ENCODE data around the gene FUS. TPM values are rescaled to one million over a fixed set of nuclear protein-coding genes. Genes with fewer than 3 reads are reported as not detected.

FUS gene
- 10 to 100 TPM; 48.6 to 87.5 TPM for total RNA-seq

DNA sequence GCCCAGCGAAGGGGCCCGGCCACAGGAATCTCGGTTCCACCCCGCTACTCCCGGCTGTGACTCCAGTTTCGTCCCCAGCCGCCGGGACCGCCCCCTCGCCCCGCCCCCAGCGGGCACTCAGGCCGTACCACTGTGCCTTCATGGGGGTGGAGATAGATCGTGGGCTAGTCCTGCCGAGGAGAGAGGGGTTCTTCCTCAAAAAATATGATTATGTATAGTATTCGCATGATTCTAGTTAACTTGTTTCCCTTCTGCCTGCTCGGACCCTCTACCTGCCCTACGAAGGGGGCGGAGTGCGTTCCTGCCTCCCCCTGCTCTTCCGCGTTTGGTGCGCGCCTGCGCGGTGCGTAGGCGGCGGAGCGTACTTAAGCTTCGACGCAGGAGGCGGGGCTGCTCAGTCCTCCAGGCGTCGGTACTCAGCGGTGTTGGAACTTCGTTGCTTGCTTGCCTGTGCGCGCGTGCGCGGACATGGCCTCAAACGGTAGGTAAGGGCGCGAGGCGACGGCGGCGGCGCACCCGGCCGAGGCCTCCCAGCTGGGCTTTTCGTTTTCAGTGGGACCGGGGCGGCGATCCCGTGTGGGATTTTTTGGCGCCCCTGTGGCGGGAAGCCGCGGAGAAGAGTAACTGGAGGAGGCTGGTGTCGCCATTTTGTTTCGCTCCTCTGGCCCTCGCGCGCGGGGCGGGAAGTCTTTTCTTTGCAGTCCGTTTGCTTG lies at the start of gene FUS:
FUS (plus strand) TSS at position 393 of the 713 bp plus-strand sequence; CDS start at position 469, 76 bp downstream.
- WGBS = under 1% methylated on average over 68 of the region's 69 CpGs
- Histone ChIP-seq H3K27ac (peak within 1 kb of the TSS; percentile 98), H3K4me1 (replicated peaks) (peaks cover 18% of the 10 kb centered on the region), H3K9me3 (no peaks in the 10 kb centered on the region), H3K4me3 (peak within 1 kb of the TSS; percentile 95 to 99), H3K36me3 (no peaks in the 10 kb centered on the region), H3K27me3 (replicated peaks; ENCODE audit: insufficient read depth) (no peaks in the 10 kb centered on the region)
- peak; percentile 91 for TF ChIP-seq POLR2A (IDR thresholded peaks at IDR 0.05)
- peak; percentile 97 for TF ChIP-seq POLR2AphosphoS5 (IDR thresholded peaks at IDR 0.05)
- TF ChIP-seq, protein P1, sequence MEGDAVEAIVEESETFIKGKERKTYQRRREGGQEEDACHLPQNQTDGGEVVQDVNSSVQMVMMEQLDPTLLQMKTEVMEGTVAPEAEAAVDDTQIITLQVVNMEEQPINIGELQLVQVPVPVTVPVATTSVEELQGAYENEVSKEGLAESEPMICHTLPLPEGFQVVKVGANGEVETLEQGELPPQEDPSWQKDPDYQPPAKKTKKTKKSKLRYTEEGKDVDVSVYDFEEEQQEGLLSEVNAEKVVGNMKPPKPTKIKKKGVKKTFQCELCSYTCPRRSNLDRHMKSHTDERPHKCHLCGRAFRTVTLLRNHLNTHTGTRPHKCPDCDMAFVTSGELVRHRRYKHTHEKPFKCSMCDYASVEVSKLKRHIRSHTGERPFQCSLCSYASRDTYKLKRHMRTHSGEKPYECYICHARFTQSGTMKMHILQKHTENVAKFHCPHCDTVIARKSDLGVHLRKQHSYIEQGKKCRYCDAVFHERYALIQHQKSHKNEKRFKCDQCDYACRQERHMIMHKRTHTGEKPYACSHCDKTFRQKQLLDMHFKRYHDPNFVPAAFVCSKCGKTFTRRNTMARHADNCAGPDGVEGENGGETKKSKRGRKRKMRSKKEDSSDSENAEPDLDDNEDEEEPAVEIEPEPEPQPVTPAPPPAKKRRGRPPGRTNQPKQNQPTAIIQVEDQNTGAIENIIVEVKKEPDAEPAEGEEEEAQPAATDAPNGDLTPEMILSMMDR (IDR thresholded peaks at IDR 0.05) = peak in 1 of 4 experiments; percentile 4
- intact Hi-C loops (cut with DNase I) = loop anchor here (1.0 to 5.0 kb wide), 3 partner anchors 38 to 263 kb away; partner anchors contain the start of genes STX4 and ZNF843
- peak; percentile 90 for DNase-seq (ENCODE audit: low spot score)

DNA sequence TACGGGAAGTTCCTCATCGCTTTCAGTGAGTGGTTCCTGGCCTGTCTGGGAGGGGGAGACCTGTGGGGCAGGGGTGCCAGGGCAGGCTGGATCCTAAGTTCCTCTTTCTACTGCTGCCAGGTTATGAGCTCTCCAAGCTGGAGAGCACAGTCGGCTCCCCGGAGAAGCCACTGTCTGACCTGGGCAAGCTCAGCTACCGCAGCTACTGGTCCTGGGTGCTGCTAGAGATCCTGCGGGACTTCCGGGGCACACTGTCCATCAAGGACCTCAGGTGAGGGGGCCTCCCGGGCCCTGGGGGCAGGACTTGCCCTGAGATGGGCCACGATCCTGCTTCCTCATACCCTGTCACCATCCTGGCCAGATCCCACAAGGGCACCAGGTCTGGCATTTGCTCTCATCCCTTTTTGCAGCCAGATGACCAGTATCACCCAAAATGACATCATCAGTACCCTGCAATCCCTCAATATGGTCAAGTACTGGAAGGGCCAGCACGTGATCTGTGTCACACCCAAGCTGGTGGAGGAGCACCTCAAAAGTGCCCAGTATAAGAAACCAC lies 49.5 kb upstream of the FUS start:
- H3K36me3 ChIP-seq = peaks cover 0 to 4% of the 10 kb centered on the region in 2 donors
- H3K27ac ChIP-seq = peak overlapping the region; percentile 92 to 94
- H3K27me3 ChIP-seq (replicated peaks; ENCODE audit: insufficient read depth) = no peaks in the 10 kb centered on the region
- TF ChIP-seq POLR2AphosphoS5 (IDR thresholded peaks at IDR 0.05) (no peak), POLR2A (IDR thresholded peaks at IDR 0.05) (no peak)
- TF ChIP-seq, protein P1 (IDR thresholded peaks at IDR 0.05) = no peak
- no peak overlapping the region for H3K4me3 ChIP-seq
- 53% methylated on average over 9 of the region's 10 CpGs for WGBS
- H3K9me3 ChIP-seq = no peaks in the 10 kb centered on the region
- DNase-seq (ENCODE audit: low spot score) = no peak
- H3K4me1 ChIP-seq (replicated peaks) = peaks cover 32% of the 10 kb centered on the region
- intact Hi-C loops (cut with DNase I) = no loop called here

DNA sequence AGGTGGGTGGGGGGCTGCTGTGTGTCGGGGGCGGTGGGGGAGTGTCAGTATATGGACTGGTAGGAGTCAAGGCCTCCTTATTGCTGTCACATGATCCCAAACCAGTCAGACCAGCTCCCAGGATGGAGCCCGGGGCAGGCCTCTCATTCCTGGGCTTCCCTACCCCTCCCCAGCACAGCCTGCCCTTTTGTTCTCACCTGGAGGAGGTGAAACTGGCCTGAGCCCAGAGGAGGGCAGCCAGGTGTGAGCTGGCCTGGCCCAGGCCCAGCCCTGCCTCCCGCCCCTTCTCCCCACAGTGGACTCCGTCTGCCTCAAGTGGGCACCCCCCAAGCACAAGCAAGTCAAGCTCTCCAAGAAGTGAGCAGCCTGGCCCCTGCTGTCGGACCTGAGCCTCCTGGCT lies 49.0 kb upstream of the FUS start:
- DNase-seq (ENCODE audit: low spot score) = peak; percentile 91
- 50% methylated on average over 6 of the region's 6 CpGs for WGBS
- intact Hi-C loops (cut with DNase I) = no loop called here
- Histone ChIP-seq H3K9me3 (no peaks in the 10 kb centered on the region), H3K4me3 (no peak overlapping the region), H3K4me1 (replicated peaks) (peaks cover 35% of the 10 kb centered on the region), H3K27ac (peak overlapping the region; percentile 92 to 94), H3K27me3 (replicated peaks; ENCODE audit: insufficient read depth) (no peaks in the 10 kb centered on the region), H3K36me3 (peaks cover 0 to 4% of the 10 kb centered on the region in 2 donors)
- TF ChIP-seq POLR2AphosphoS5 (IDR thresholded peaks at IDR 0.05) (peak; percentile 82), POLR2A (IDR thresholded peaks at IDR 0.05) (no peak)
- TF ChIP-seq, protein P1 (IDR thresholded peaks at IDR 0.05) = no peak

DNA sequence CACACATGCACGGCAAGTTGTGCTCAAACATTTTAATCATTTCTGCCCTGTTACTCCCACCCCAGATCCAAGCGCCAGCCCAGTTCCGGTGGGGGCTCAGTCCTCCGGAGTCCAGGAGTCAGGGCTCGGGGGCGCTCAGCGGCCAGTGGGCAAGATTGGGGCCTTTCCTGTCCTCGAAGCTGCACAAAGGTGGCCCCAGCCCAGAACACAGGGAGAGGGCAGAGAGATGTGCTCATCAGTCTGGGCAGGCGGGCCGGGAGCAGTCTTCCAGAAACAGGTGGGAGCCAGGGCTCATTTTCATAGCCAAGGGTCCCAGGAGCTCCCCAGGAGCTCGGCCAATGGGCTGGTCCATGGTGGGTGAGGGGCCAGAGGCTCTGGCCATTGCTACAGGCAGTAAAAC lies 48.5 kb upstream of the FUS start:
- intact Hi-C loops (cut with DNase I) = no loop called here
- Histone ChIP-seq H3K36me3 (peaks cover 0 to 4% of the 10 kb centered on the region in 2 donors), H3K27me3 (replicated peaks; ENCODE audit: insufficient read depth) (no peaks in the 10 kb centered on the region), H3K4me3 (no peak overlapping the region), H3K27ac (peak overlapping the region; percentile 92 to 94), H3K4me1 (replicated peaks) (peaks cover 38% of the 10 kb centered on the region), H3K9me3 (no peaks in the 10 kb centered on the region)
- TF ChIP-seq POLR2AphosphoS5 (IDR thresholded peaks at IDR 0.05) (no peak), POLR2A (IDR thresholded peaks at IDR 0.05) (no peak)
- TF ChIP-seq, protein P1 (IDR thresholded peaks at IDR 0.05) = no peak
- WGBS = 63% methylated on average over 11 of the region's 11 CpGs
- DNase-seq (ENCODE audit: low spot score) = no peak

All from prostate gland (tissue), 2 donors.